Ishikawa (cell line): ENCODE data around the gene MMP15.

Source experiments
- CEBPB ChIP-seq: IDR thresholded peaks from 2 replicates; pipeline ENCODE4 v1.6.1; 2012
- CREB1 ChIP-seq: IDR thresholded peaks from 2 replicates; pipeline ENCODE4 v1.6.1; 2012; ENCODE audit warnings: low read depth
- EGR1 ChIP-seq: IDR thresholded peaks from 2 replicates; pipeline ENCODE4 v1.6.1; 2012
- EP300 ChIP-seq: IDR thresholded peaks from 2 replicates; pipeline ENCODE4 v1.6.1; 2012; ENCODE audit warnings: borderline replicate concordance
- FOXM1 ChIP-seq: IDR thresholded peaks from 2 replicates; pipeline ENCODE4 v1.6.1; 2012; ENCODE audit warnings: low read depth, borderline replicate concordance
- RAD21 ChIP-seq: IDR thresholded peaks from 2 replicates; pipeline ENCODE4 v1.6.1; 2012; ENCODE audit warnings: low read depth
- TAF1 ChIP-seq: IDR thresholded peaks from 2 replicates; pipeline ENCODE4 v1.6.1; 2012; ENCODE audit warnings: low read depth, mild to moderate bottlenecking
- TCF12 ChIP-seq: IDR thresholded peaks from 2 replicates; pipeline ENCODE4 v1.6.1; 2012; ENCODE audit warnings: low read depth
- TEAD4 ChIP-seq: IDR thresholded peaks from 2 replicates; pipeline ENCODE4 v1.6.1; 2012
- USF1 ChIP-seq: IDR thresholded peaks from 2 replicates; pipeline ENCODE4 v1.6.1; 2012
- YY1 ChIP-seq: IDR thresholded peaks from 2 replicates; pipeline ENCODE4 v1.6.1; 2012; ENCODE audit warnings: low read depth
- ZBTB7A ChIP-seq: IDR thresholded peaks from 2 replicates; pipeline ENCODE4 v1.6.1; 2012; ENCODE audit warnings: low read depth
- TF ChIP-seq, protein P1 (sequence below): IDR thresholded peaks from 2 replicates; pipeline ENCODE4 v1.6.1; 2012; ENCODE audit warnings: low read depth, mild to moderate bottlenecking

- TF ChIP-seq YY1 (no peak), ZBTB7A (no peak), CREB1 (no peak), RAD21 (no peak), CEBPB (no peak), EP300 (no peak), TCF12 (no peak), TEAD4 (no peak), USF1 (no peak), EGR1 (no peak), TAF1 (no peak), FOXM1 (no peak)
- TF ChIP-seq, protein P1, sequence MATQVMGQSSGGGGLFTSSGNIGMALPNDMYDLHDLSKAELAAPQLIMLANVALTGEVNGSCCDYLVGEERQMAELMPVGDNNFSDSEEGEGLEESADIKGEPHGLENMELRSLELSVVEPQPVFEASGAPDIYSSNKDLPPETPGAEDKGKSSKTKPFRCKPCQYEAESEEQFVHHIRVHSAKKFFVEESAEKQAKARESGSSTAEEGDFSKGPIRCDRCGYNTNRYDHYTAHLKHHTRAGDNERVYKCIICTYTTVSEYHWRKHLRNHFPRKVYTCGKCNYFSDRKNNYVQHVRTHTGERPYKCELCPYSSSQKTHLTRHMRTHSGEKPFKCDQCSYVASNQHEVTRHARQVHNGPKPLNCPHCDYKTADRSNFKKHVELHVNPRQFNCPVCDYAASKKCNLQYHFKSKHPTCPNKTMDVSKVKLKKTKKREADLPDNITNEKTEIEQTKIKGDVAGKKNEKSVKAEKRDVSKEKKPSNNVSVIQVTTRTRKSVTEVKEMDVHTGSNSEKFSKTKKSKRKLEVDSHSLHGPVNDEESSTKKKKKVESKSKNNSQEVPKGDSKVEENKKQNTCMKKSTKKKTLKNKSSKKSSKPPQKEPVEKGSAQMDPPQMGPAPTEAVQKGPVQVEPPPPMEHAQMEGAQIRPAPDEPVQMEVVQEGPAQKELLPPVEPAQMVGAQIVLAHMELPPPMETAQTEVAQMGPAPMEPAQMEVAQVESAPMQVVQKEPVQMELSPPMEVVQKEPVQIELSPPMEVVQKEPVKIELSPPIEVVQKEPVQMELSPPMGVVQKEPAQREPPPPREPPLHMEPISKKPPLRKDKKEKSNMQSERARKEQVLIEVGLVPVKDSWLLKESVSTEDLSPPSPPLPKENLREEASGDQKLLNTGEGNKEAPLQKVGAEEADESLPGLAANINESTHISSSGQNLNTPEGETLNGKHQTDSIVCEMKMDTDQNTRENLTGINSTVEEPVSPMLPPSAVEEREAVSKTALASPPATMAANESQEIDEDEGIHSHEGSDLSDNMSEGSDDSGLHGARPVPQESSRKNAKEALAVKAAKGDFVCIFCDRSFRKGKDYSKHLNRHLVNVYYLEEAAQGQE = no peak
These were observed 4.7 kb downstream of the MMP15 start for GRCh38 chr16:58030136-58030840.
